Measurements from ENCODE around the gene CPXM1. TPM values are rescaled to one million over a fixed set of nuclear protein-coding genes. Genes with fewer than 3 reads are reported as not detected.
A peak's percentile ranks its signal among the peaks of the same experiment; 100 is the strongest.

Gene CPXM1
- total RNA-seq, 1 donor, result 0.10 TPM

DNA sequence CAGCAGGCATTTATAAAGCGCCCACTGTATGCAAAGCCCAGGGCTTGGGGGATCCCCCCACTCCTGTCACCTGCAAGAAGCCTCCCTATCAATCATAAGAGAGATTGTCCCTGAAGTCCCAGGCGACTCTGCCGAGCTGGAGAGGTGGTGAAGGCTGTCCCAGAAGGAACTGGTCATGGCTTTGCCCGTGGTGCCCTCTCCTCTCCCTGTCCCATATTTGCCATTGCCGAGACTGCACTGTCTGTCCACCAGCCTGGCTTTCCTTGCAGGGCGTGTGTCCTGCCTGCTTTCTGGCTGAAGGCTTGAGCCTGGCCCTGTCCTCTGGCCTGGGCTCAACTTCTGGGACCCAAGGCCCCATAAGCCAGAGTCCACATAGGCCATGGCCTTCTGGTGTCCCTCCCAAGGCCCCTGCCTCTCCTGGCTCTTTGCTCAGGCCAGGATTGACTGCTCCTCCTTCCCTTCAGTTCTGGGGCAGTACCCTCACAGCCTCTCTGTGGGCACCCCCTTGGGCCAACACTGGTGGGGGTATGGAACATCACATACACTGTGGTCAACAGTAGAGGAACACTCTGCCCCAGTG is 46.9 kb downstream of the CPXM1 start:
- Histone ChIP-seq H3K4me1 (ENCODE audit: insufficient read depth, low read length) (peaks cover 33% of the 10 kb centered on the region), H3K27me3 (ENCODE audit: insufficient read depth, low read length) (peaks cover 35% of the 10 kb centered on the region), H3K9me3 (ENCODE audit: low read depth, low read length) (no peaks in the 10 kb centered on the region), H3K4me3 (ENCODE audit: low read length) (no peak overlapping the region)

DNA sequence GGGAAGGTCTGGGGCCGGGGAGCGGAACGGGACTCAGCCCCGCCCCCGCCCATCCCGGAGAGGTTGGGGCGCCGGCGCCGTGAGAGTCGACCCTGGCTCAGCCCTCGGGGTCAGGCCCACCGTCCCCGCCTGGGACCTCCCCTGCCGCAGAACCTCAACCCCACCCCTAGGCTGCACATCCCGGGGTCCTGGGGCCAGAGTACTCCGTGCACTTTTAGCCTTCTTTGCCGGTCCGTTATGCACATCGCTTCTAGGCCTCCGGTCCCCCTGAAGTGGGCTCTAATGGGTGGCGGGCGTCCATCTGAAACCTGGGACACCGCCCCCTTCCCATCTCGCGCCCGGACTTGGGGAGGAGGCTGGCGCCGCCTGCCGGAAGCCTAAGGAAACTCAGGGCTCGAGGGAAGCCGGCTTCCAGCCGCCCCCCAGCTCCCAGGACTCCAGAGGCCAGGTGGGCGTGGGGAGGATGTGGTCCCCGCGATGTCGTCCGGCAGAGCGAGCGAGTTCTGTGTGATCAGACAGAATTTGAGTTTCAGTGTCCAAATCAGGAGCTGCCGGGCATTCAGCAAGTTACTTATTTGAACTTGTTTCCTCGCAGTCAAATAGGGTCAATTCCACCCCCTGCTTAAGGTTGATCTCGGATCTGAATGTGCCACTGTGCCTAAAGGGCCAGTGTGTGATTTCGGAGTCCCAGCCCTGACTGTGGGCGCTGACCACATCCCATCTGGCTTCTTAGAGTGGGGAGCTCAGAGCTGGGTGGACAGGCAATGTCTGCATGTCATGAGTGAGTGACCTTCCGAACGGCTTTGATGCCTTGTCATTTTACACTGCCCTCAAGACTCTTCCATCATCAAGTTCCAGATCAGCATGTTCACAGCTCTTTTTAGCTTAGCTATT is 47.6 kb downstream of the CPXM1 start:
- peaks cover 35% of the 10 kb centered on the region for H3K27me3 ChIP-seq (ENCODE audit: insufficient read depth, low read length)
- peak overlapping the region; percentile 23 for H3K4me3 ChIP-seq (ENCODE audit: low read length)
- H3K4me1 ChIP-seq (ENCODE audit: insufficient read depth, low read length), result peaks cover 33% of the 10 kb centered on the region
- no peaks in the 10 kb centered on the region for H3K9me3 ChIP-seq (ENCODE audit: low read depth, low read length)

DNA sequence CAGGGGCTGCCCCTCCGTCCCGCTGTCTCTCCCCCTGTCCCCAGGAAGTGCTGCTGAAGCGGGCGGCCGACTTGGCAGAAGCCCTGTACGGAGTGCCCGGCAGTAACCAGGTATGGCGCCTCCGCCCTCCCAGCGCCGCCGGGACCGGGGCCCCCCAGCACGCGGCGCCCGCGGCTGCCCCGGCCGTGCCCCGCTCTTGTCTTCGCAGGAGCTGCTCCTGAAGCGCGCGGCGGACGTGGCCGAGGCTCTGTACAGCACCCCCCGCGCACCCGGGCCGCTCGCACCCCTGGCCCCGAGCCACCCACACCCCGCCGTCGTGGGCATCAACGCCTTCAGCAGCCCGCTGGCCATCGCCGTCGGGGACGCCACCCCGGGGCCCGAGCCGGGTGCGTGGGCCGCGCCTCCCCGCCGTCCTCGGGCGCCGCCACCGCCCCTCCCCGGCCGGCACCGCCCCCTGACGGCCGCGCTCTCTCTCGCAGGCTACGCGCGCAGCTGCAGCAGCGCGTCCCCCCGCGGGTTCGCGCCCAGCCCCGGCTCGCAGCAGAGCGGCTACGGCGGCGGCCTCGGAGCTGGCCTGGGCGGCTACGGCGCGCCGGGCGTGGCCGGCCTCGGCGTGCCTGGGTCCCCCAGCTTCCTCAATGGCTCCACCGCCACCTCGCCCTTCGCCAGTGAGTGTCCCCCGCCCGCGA is 48.4 kb downstream of the CPXM1 start:
- peaks cover 33% of the 10 kb centered on the region for H3K4me1 ChIP-seq (ENCODE audit: insufficient read depth, low read length)
- no peaks in the 10 kb centered on the region for H3K9me3 ChIP-seq (ENCODE audit: low read depth, low read length)
- peaks cover 35% of the 10 kb centered on the region for H3K27me3 ChIP-seq (ENCODE audit: insufficient read depth, low read length)
- peak overlapping the region; percentile 23 for H3K4me3 ChIP-seq (ENCODE audit: low read length)

DNA sequence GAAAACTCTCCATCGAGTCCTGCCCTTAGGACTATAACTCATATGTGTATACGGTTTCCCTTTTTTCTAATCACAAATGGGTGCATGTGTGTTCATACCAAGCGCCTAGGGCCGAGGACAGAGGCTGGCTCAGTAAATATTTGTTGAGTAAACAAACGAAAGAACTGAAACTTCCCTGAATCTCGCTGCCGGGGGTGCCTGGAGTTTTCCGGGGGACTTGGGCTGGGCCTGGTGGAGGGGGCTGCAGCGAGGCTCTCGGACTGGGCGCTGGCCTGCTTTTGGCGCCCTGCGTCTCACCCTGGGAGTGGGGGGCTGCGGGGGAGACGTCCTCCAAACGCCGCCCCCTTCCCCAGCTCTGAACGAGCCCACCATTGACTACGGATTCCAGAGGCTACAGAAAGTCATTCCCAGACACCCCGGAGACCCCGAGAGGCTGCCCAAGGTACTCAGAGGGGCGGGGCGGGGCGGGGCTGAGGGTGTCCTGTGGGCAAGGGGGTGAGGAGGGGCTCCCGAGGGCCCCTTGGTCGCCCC is 49.0 kb downstream of the CPXM1 start:
- H3K27me3 ChIP-seq (ENCODE audit: insufficient read depth, low read length), result peaks cover 35% of the 10 kb centered on the region

DNA sequence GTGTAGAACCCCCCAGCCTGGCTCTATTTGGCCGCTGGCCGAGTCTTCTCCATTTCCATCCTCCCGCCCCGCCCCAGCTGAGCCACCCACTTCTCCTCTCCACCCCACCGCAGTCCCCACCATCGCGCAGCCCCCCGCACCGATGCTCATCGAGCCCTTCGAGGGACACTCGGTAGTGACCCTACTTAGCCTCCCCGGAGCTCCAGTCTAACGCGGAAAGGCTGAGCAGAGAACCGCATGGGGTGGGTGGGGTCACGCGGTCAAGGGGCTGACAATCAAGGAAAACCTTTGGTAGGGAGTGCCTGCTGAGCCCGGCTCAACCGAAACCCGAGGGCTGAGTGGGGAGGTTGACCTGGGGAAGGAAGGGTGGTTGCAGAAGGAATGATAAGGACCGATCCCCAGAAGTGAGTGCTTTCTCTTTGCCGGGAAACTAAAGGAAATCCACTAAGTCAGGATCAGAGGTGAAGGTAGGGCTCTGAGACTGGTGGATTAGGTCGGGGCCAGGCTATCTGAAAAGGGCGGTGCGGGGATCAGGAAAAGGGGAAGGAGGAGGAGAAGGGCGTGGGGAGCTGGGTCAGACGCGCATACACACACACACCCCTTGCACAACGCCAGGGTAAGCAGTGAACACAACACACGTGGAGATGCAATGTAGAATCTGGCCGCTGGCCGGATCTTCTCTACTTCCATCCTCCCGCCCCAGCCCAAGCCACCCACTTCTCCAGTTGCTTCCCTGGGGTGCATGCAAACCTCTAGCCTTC is 49.8 kb downstream of the CPXM1 start:
- Histone ChIP-seq H3K4me3 (ENCODE audit: low read length) (no peak overlapping the region), H3K27me3 (ENCODE audit: insufficient read depth, low read length) (peaks cover 35% of the 10 kb centered on the region), H3K4me1 (ENCODE audit: insufficient read depth, low read length) (peaks cover 33% of the 10 kb centered on the region), H3K9me3 (ENCODE audit: low read depth, low read length) (no peaks in the 10 kb centered on the region)

More for the DNA sequence above, 49.0 kb downstream of the CPXM1 start:
- Histone ChIP-seq H3K4me1 (ENCODE audit: insufficient read depth, low read length) (peaks cover 33% of the 10 kb centered on the region), H3K4me3 (ENCODE audit: low read length) (peak overlapping the region; percentile 23), H3K9me3 (ENCODE audit: low read depth, low read length) (no peaks in the 10 kb centered on the region)

DNA sequence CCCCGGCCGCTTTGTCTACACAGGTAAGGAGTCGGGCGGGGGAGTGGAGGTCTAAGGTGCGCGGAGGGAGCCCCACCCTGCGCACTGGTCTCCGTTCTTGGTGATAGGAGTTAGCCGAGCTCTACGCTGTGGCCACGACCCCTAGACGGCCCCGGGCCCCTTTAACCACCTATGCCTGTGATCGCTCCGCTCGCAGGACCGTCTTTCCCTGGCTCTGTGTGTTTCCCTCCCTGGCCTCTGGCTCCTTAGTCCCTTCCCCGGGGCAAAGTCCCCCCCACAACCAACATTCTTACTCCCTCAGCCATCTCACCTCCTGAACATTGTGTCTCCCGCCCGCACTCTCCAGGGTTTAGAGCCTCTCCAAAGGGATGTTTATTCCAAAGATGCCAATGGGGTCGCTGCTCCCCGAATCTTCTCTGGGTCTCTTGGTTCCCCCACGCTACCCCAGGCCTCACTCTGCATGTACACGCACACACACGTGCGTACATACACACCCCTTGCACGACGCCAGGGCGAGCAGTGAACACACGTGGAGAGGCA is 50.4 kb downstream of the CPXM1 start:
- Histone ChIP-seq H3K9me3 (ENCODE audit: low read depth, low read length) (no peaks in the 10 kb centered on the region), H3K27me3 (ENCODE audit: insufficient read depth, low read length) (peaks cover 35% of the 10 kb centered on the region), H3K4me1 (ENCODE audit: insufficient read depth, low read length) (peaks cover 33% of the 10 kb centered on the region), H3K4me3 (ENCODE audit: low read length) (no peak overlapping the region)

DNA sequence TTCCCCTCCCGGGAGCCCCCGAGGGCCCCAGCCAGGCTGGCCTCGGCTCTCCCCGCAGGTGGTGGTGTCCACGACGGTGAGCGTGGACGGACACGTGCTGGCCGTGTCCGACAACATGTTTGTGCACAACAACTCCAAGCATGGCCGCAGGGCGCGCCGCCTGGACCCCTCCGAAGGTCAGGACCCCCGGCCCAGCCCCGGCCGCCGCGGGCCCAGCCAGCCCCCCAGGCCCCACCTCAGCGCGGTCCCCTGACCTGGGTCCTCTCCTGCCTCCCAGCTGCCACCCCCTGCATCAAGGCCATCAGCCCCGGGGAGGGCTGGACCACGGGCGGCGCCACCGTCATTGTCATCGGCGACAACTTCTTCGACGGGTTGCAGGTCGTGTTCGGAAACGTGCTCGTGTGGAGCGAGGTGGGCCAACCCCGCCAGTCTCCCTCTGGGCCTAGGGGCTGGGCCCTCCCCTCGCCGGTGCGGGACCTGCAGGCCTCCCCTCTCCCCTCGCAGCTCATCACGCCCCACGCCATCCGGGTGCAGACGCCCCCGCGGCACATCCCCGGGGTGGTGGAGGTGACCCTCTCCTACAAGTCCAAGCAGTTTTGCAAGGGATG is 51.0 kb downstream of the CPXM1 start:
- no peaks in the 10 kb centered on the region for H3K9me3 ChIP-seq (ENCODE audit: low read depth, low read length)
- peaks cover 33% of the 10 kb centered on the region for H3K4me1 ChIP-seq (ENCODE audit: insufficient read depth, low read length)
- no peak overlapping the region for H3K4me3 ChIP-seq (ENCODE audit: low read length)
- peaks cover 29% of the 10 kb centered on the region for H3K27me3 ChIP-seq (ENCODE audit: insufficient read depth, low read length)

DNA sequence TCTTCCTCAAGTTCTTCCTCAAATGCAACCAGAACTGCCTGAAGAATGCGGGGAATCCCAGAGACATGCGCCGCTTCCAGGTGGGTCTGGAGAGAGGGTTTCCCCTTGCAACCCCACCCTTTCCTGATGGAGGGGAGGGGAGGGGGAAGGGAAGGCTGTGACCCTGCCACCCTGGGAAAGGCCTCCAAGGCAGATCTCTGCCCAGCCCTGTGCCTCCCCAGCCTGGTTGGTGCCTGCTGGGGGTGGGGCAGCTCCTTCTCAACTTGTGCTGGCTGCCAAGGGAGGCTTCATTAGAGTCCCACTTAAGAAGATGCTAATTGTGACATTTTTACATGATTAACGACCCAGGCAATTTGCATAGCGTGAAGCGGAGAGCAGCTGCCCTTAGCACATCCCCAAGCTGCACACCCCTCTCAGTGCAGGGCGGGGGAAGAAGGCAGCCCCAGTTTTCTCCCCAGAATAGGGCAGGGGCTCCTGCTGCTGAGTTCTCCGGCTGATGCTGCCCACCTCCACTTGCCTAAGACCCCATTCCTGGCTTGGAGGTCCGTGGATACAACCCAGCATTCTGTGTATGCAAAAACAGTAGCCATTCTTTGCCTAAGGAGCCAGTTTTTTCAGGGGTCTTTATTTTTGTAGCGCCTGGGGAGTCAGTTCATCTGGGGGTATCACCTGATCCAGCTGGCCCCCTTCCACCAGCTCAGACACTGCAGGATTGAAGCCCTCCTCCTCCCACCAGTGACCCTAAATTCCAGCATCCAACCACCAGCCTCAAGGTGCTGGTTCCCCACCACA is 51.7 kb downstream of the CPXM1 start:
- Histone ChIP-seq H3K4me3 (ENCODE audit: low read length) (no peak overlapping the region), H3K9me3 (ENCODE audit: low read depth, low read length) (no peaks in the 10 kb centered on the region), H3K4me1 (ENCODE audit: insufficient read depth, low read length) (peaks cover 33% of the 10 kb centered on the region), H3K27me3 (ENCODE audit: insufficient read depth, low read length) (peaks cover 22% of the 10 kb centered on the region)

DNA sequence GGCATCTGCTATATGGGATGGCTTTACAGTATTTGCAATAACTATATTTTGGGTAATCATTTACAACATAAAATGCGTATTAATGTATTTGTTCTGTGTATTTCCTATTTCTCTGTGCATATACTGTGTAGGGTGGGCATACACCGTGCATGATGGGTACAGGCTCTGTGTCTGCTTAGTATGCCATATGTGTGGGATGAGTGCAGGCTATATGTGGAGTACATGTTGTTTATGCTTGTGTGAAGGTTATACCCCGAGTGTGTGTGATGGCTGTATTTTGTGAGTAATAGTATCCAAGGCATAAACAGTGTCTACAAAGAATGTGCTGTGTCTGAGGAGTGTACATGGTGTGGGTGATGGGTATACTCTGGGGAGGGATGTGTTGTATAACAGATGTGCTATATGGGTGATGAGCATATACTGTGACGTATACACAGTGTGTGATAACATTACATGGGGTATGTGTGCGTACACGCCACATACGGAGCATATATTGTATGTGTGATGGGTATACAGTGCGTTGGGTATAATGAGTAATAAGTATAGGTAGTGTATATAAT is 52.7 kb downstream of the CPXM1 start:
- H3K27me3 ChIP-seq (ENCODE audit: insufficient read depth, low read length), result peaks cover 15% of the 10 kb centered on the region

DNA sequence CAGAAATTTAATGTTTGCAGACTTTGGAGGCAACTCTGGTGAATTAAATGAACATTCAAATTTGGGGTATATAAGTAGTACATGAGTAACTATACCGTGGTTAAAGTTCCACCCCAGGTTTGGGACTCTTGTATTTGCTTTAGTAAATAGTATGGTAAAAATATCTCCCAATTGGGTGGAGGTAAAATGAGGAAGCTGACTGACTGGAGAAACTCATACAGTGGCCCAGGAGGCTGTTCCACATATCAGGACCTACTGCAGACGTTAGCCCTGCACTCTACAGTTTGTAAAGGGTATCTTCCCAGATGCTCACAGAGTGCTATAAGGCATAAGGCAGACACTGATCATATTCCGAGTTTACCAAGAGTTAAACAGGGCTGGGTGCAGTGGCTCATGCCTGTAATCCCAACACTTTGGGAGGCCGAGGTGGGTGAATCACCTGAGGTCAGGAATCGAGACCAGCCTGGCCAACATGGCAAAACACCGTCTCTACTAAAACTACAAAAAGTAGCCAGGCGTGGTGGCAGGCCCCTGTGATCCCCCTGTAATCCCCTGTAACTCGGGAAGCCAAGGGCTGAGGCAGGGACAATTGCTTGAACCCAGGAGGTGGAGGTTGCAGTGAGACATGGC is 53.7 kb downstream of the CPXM1 start:
- Histone ChIP-seq H3K4me3 (ENCODE audit: low read length) (no peak overlapping the region), H3K27me3 (ENCODE audit: insufficient read depth, low read length) (peaks cover 14% of the 10 kb centered on the region), H3K4me1 (ENCODE audit: insufficient read depth, low read length) (peaks cover 33% of the 10 kb centered on the region), H3K9me3 (ENCODE audit: low read depth, low read length) (no peaks in the 10 kb centered on the region)

More for the DNA sequence above, 52.7 kb downstream of the CPXM1 start:
- H3K4me1 ChIP-seq (ENCODE audit: insufficient read depth, low read length), result peaks cover 31% of the 10 kb centered on the region
- no peaks in the 10 kb centered on the region for H3K9me3 ChIP-seq (ENCODE audit: low read depth, low read length)
- no peak overlapping the region for H3K4me3 ChIP-seq (ENCODE audit: low read length)

DNA sequence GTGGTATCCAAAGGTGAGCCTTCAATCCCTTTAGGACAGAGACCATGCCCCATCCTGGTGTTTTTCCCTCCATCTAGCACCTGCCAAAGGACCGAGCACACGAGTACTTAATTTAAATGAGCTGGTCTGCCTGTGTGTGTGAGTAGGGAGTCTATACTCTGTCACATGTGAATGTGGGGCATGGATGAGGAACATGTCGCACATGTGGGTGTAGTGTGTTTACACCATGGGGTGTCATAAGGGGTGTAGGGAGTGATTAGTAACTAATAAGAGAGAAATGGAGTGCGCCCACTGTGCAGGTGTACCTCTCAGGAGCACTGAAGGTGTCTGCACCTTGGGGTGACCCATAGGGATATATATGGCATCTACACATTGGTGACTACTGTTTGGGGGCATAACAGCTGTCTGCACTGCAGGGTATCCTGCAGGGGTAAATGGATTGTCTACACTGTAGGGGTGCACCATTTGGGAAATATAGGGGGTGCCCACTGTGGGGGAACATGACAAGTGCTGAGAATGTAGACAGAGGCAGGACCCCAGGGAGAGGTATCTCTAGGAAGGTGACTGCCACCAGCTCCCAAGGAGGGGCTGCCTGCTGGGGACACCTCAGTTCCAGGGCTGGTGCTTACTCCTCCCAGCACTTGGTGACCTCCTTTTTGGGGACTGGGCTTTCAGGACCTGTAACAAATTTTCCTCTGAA is 54.3 kb downstream of the CPXM1 start:
- H3K4me1 ChIP-seq (ENCODE audit: insufficient read depth, low read length), result peaks cover 30% of the 10 kb centered on the region
- H3K9me3 ChIP-seq (ENCODE audit: low read depth, low read length), result no peaks in the 10 kb centered on the region
- peaks cover 14% of the 10 kb centered on the region for H3K27me3 ChIP-seq (ENCODE audit: insufficient read depth, low read length)
- no peak overlapping the region for H3K4me3 ChIP-seq (ENCODE audit: low read length)

DNA sequence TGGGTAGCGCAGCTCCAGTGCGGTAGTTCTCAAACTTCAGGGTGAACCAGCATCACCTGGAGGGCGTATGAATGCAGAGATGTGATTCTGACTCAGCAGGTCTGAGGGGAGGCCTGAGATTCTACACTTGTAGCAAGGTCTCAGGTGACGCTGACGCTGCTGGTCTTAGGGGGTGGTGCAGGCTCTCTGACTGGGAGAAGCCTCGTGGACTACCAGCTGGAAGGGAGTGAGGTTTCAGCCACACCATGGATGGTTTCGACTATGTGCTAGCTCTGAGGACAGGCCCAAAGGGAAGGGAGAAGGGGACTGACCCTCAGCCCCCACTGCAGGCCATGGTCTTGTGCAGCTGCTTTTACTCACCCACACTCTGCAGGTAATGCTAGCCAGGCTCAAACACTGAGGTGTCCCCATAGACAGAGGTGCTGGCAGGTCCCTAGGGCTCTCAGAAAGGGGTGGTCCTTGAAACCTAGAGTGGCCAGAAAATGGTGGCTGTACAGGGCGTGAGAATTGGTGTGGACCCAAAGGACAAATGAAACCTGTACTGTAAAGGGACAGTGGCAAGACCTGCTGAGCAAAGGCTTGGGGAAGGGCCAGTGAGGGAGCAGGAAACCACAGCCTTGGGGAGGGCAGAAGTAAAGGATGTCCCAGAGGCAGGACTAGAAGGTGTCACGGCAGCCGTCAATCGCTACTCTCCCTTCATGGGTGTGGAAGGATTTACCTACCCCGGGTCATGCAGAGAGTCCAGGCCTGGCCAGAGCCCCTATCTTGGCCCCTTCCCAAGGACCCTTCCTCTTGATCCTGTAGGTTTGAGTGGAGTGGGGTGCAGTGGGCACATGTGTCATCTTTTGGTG is 55.1 kb downstream of the CPXM1 start:
- H3K4me3 ChIP-seq (ENCODE audit: low read length), result no peak overlapping the region
- peaks cover 30% of the 10 kb centered on the region for H3K4me1 ChIP-seq (ENCODE audit: insufficient read depth, low read length)
- no peaks in the 10 kb centered on the region for H3K9me3 ChIP-seq (ENCODE audit: low read depth, low read length)
- peaks cover 7% of the 10 kb centered on the region for H3K27me3 ChIP-seq (ENCODE audit: insufficient read depth, low read length)

Data from mononuclear cell (primary cell).